Hematopoietic multipotent progenitor cell treated with erythropoietin and hydrocortisone succinate and interleukin-3 and kit ligand, for 4 days (in vitro differentiated cells): Measurements from ENCODE around the gene PAQR8.

ENCODE experiments used
- DNase-seq: peaks from one replicate; pipeline ENCODE4 v3.0.0-alpha.2; 2015

The PAQR8 gene

DNA sequence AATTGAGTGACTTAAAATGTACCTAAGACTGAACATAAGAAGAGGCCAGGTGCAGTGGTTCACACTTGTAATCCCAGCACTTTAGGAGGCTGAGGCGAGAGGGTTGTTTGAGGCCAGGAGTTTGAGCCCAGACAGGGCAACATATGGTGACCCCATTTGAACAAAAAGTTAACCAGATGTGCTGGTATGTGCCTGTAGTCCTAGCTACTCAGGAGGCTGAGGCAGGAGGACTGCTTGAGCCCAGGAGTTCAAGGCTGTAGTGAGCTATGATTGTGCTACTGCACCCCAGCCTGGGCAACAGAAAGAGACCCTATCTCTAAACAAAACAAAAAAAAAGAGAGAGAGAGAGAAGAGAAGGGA is 10.1 kb upstream of the PAQR8 start:
- DNase-seq, result no peak

- DNase-seq, result peak; percentile 65
Measured at GRCh38 chr6:52352239-52353018, 9.5 kb upstream of the PAQR8 start.

- DNase-seq, result no peak
Measured at GRCh38 chr6:52356017-52356416, 5.9 kb upstream of the PAQR8 start.

DNA sequence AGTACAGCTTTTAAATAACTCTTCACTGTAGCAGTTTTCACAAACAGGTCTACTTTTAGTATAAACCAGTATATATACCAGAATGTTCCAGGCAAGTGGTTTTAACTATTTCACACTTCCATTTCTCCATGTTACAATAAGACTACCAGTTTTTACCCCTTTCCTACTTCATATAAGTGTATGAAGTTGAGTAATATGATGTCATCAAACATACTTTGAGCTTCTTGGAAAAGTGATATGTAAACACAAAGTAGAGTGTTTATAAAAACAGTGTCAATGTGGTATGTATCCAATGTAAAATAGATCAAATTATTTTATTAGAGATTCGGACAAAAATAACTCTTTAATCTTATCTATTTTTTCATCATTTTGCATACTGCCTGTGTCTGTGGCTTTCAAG is 2.5 kb upstream of the PAQR8 start:
- no peak for DNase-seq

DNA sequence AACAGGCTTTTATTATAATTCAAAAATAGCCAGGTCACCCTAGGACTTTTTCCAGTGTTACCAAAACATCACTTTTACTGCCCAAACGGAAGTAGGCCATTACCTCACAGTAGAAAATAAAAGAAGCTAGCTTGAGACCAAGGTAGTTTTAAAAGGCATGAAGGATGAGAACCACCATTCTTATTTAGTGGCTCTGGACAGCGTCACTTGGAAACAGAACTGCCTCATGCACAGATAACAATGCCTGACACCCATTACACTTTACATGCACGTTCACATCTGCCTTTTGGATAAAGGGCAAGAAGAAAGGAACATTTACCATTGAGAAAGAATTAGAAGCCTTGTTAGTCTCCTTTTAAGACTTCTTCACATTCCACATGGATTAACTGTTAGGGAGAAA is 1.9 kb upstream of the PAQR8 start:
- DNase-seq, result no peak

GRCh38 chr6:52360601-52361413 is 1.1 kb upstream of the PAQR8 start:
- DNase-seq, result no peak

GRCh38 chr6:52361414-52361944 is 472 bp upstream of the PAQR8 start:
- no peak for DNase-seq

DNA sequence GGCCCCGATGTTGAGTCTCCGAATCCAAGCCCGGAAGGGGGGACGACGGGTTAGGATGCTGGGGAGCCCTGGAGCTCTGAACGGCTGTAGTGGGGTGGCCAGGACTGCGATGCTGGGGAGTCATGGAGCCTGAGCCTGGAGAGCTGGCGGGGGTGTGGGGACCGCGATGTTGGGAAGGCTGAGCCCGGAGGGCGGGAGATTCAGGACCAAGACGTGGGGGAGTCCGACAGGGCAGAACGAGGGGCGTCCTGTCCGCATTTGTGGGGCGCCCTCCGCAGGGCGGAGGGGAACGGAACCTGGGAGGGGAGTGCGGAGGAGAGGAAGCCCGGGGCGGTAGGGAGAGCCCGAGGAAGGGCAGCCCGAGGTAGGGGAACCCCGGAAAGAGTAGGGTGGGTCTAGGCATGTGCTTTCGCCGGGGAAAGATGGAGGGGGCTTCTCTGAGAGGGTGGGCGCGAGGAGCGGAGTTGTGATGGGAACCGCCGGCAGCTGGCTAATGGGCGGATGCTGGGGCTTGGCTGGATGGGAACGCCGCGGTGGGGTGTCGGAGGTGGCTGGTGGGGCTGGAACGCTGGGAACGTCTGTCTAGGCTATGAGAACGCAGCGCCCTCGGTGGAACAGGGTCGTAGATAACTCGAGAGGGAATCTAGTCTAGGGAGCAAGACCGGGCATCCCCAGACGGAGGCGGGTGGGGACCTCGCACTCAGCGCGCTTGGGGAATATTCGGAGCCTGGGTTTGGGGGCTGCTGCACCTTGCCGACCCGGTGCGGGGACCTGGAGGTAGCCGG is 684 bp downstream of the PAQR8 start:
- DNase-seq, result peak; percentile 63

DNA sequence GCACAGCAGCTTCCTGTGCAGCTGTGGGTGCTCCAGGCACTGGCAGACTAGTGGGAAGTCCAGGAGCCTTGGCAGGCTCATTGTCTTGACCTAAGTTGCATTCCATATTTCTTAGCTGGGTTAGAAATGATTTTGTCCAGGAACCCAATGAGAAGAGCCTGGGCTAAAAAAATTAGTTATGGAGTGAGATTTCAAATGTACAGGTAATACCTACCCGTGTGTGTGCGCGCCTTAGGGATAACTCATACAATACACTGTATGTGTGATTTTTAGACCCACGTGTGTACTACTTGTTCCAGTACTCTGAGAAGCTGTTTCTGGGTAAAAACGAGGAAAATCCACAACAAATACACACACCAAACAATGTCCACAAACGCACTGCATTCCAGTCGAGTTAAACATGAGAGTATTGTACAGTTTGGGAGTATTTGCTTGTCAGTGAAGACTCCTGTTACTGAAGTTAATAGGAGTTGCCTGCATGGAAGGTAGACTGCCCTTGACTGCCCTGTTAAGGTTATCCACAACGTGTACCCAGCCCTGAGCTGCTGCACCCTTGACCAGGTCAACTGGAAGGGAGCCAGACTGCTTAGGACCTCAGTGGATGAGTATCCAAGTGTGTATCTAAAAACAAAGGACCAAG is 1.4 kb downstream of the PAQR8 start:
- DNase-seq, result no peak

- DNase-seq, result no peak
Measured at GRCh38 chr6:52364480-52365166, 2.7 kb downstream of the PAQR8 start.

GRCh38 chr6:52365317-52365716 is 3.4 kb downstream of the PAQR8 start:
- DNase-seq, result no peak

DNA sequence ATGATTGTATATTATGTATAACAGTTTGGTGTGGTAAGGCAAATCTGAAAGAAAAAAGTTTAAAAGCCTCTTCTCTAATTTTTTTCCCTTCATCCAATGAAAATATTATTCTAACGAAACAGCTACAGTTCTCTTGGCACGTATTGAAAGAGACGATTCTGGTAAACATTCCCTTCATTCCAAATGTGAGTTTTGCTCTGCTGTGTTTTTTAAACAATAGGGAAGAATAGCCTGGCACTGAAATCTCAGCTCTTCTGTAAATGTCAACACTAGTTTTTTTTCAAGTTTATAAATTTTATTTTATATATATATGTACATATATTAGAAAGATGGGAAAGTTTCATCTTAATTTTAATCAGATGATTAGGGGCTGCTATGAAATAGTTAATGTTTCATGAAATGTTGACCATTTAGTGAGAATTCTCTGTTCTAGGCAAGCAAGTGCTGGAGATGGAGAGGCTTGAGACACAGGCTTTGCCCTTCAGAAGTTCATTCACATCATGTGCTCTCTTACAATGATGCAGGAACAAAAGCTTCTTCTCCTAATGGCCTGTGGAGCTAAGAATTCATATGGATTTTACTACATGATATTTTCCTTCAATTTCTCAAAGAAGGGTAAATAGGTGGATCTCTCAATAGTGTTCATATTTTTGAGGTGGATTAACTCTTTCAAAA is 4.1 kb downstream of the PAQR8 start:
- DNase-seq, result no peak

GRCh38 chr6:52368002-52368401 is 6.1 kb downstream of the PAQR8 start:
- DNase-seq, result no peak

DNA sequence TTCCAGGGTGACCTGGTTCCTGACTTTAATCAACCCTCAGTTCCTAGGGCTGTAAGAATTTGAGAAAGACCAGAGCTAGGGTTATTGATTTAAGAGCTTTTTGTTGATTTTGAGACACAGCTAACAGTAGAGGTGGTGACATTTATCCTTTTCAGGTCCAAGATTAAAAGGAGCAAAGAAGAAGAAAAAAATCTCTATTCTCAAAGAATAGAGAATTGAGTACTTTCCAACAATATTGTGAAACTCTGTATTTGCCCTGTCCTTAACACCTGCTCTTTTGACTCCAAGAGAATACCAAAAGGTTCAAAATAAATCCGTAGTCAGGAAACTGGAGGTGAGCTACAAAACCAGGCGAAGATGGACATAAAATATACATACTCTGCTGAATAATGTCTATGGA is 7.3 kb downstream of the PAQR8 start:
- DNase-seq, result no peak

- DNase-seq, result no peak
Measured at GRCh38 chr6:52371656-52372191, 9.8 kb downstream of the PAQR8 start.

DNA sequence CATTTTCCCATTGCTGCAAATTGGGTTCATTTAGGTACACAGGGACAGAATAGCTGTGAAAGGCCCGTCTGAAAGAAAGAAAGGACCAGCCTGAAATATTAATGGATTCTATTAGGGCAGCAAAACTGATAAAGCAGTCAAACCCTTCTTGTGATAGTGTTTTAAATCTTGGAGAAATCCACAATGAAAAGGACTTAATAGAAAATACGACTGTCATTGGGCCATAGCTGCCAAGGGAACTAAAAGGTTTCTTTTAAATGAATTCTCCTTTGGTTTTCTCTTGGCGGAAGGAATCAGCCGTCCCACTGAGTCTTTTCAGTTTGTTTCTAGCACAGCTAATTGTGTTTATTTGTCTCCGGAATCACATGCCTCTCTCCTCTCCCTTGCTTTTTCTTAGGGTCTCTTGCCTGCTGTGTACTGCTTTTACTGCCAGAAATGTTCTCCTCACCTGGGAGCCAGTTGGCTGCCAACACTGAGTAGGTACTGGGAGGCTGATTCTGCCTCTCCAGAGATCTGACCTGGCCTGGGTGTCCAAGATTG is 11.3 kb downstream of the PAQR8 start:
- DNase-seq, result no peak

GRCh38 chr6:52374247-52374646 is 12.3 kb downstream of the PAQR8 start:
- DNase-seq, result no peak

DNA sequence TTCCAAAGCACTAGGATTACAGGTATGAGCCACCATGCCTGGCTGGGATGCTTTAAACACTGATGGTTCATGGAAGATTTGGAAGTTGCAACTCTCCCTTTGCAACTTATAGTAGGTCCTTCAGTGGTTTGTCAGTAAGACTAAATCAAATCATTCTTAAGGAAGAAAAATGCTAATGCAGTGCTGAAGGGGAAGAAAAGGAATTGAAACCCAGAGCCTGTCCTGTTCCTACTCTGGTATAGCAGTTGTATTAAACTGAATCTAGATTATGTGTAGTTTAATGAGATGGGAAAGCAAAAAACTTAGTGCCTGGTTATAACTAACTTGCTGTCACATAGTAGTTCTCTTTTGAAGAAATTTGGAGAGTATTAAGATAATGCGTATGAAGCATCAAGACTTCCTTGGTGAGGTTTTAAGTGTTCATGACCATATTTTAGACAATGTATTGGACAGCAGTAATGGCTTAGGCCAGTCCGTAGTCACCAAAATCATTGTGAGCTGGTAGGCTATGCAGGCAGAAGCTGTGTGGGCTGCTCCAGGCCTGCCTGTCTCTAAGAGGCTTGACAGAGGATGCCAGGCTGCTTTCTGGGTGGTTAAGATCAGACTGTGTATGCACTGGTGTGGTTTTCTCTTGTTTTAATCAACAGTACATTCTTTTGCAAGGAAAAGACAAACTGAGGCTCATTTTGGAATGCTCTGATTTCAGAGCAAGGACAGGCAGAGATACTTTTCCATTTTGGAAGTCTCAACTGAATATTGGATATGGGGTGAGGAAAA is 14.0 kb downstream of the PAQR8 start:
- DNase-seq, result no peak

DNA sequence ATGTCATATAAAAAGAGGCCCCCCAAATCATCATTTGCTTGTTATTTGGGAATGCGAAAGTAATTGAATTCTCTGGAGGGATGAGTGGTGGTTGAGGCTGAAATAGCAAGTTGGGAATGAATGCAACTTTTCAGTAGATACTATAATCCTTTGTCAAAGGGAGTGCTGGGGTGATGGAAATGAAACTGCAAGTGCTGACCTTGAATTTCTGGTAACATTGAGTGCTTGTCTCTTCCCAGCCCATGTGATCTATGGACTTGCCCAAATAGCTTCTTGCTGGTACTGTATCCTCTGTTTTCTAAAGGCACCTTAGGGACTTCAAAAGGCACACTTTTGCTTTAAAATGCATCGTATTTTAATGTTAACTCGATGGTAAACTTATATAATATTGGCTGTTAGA is 14.8 kb downstream of the PAQR8 start:
- no peak for DNase-seq

GRCh38 chr6:52377538-52378221 is 15.7 kb downstream of the PAQR8 start:
- DNase-seq, result peak; percentile 39
